Spleen (tissue), 7 donors: Measurements from ENCODE around the gene MDGA2.

Source experiments
- POLR2A ChIP-seq, 3 donors: fragments of 450-650 bp; IDR thresholded peaks; one replicate each; pipeline ENCODE4 v1.5.1; 2017; ENCODE audit warnings: antibody characterized with exemption in 3 of 3, mild to moderate bottlenecking in 1 of 3
- TF ChIP-seq, protein P1 (sequence below), 11 experiments: fragments of 200-600 bp in 7 of 11; fragments of 450-650 bp in 4 of 11; sonication (generic) in 4 of 11; IDR thresholded peaks in 8 of 11; conservative IDR thresholded peaks in 3 of 11; 1 replicate in 7 of 11; 2 replicates in 4 of 11; pipeline versions ENCODE4 v1.4.0 to v1.8.0; 2016 to 2021; ENCODE audit warnings: antibody characterized with exemption in 11 of 11, inconsistent platforms in 4 of 11, mild to moderate bottlenecking in 1 of 11
- donor health status: DM: no; HTN: no; CAD: no; lungs with moderate emphysema.
- donor health status: DM: no; HTN: no; CAD: no.
- donor health status: DM: no; HTN: no; CAD: no.

- TF ChIP-seq, protein P1, sequence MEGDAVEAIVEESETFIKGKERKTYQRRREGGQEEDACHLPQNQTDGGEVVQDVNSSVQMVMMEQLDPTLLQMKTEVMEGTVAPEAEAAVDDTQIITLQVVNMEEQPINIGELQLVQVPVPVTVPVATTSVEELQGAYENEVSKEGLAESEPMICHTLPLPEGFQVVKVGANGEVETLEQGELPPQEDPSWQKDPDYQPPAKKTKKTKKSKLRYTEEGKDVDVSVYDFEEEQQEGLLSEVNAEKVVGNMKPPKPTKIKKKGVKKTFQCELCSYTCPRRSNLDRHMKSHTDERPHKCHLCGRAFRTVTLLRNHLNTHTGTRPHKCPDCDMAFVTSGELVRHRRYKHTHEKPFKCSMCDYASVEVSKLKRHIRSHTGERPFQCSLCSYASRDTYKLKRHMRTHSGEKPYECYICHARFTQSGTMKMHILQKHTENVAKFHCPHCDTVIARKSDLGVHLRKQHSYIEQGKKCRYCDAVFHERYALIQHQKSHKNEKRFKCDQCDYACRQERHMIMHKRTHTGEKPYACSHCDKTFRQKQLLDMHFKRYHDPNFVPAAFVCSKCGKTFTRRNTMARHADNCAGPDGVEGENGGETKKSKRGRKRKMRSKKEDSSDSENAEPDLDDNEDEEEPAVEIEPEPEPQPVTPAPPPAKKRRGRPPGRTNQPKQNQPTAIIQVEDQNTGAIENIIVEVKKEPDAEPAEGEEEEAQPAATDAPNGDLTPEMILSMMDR (IDR thresholded peaks at IDR 0.05 in 8 of 11, conservative IDR thresholded peaks at IDR 0.05 in 3 of 11), result no peak
- no peak for TF ChIP-seq POLR2A (IDR thresholded peaks at IDR 0.05)
Measured at GRCh38 chr14:46964378-46964777, 711.0 kb downstream of the MDGA2 start.
